ENCODE data around the gene ASTN2.

Gene ASTN2

DNA sequence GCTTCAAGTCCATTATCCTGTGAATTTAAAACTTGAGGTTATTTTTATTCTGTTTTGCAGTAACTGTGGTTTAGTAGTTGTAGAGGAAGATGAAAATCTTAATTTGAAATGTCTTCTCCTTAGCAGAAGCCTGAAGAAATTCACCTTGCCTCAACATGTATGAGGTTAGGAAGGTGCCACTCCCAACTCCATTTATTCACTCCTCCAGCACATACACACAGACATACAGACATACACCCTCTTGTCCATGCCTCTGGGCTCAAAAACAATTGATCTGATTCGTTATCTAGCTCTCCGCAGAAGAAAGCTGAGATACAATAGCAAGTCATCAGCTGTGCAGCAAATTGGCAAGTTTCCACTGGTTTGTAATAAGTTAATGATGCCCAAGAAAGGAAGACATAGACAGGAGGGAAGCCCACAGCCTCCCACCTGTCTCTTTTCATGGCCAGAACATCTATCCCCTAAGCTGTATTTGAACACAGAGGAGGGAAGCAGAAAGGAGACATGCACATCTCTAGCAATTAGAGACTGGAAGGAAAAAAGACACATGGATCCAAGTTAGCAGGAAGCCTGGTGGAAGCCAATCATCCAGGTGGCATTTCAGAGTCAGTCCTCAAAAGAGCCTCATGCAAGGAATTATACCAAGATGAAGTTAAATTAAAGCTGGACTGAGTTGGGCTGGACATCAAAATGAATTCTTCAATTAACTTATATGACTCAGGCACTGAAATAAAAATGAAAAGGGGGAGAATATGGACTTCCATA lies 257.9 kb downstream of the ASTN2 start:
- Histone ChIP-seq H3K36me3 (ENCODE audit: control insufficient read depth in 1 of 2, insufficient read depth in 2 of 2, low read length in 2 of 2) (no peaks in the 10 kb centered on the region), H3K9me3 (ENCODE audit: control insufficient read depth in 1 of 2, low read length in 2 of 2) (no peaks in the 10 kb centered on the region), H3K27ac (ENCODE audit: low read length) (no peak overlapping the region), H3K27me3 (ENCODE audit: low read depth, low read length) (no peaks in the 10 kb centered on the region), H3K4me3 (ENCODE audit: low read depth in 1 of 2, low read length in 2 of 2) (no peak overlapping the region), H3K4me1 (ENCODE audit: control insufficient read depth in 1 of 2, insufficient read depth in 2 of 2, low read length in 2 of 2) (no peaks in the 10 kb centered on the region)

DNA sequence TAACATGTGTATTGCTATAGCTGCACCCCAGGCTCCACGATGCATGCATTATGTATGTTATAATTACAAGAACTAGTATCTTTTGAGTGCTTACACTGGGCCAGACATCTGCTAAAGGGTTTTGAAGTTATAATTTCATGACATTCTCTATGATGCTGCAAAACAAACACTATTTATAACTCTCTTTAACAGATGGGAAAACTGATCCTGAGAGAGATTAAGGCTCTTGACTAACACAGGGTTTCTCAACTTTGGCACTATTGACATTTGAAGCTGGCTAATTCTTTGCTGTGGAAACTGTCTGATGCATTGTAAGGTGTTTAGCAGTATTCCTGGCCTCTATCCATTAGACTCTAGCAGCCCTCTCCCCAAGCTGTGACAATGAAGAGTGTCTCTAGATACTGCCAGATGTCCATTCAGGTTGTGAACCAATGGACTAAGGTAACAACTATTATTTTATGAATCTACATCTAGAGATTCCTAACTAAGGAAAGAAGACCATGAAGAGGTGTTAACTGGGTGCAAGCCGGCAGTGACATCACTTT lies 258.6 kb downstream of the ASTN2 start:
- H3K36me3 ChIP-seq (ENCODE audit: control insufficient read depth in 1 of 2, insufficient read depth in 2 of 2, low read length in 2 of 2) = no peaks in the 10 kb centered on the region
- H3K4me1 ChIP-seq (ENCODE audit: control insufficient read depth in 1 of 2, insufficient read depth in 2 of 2, low read length in 2 of 2) = no peaks in the 10 kb centered on the region
- no peaks in the 10 kb centered on the region for H3K27me3 ChIP-seq (ENCODE audit: low read depth, low read length)

DNA sequence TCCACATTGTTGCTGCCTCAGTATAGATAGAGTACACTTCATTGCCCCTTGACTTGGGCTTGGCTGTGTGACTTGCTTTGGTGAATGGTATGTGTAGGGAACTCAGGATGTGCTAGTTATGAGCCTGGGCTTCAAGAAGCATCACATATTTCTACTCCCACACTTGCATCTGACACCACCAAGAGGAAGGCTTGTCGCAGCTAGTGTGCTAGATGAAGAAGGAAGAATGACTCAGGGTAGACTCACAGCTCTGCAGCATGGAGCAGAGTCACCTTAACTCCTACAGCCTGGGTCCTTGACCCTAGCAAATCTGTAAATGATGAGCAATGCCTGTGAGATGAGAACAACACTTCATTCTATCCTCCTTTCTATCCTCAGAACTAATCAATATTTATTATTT lies 261.8 kb downstream of the ASTN2 start:
- Histone ChIP-seq H3K27ac (ENCODE audit: low read length) (no peak overlapping the region), H3K4me3 (ENCODE audit: low read depth in 1 of 2, low read length in 2 of 2) (no peak overlapping the region), H3K36me3 (ENCODE audit: control insufficient read depth in 1 of 2, insufficient read depth in 2 of 2, low read length in 2 of 2) (no peaks in the 10 kb centered on the region), H3K27me3 (ENCODE audit: low read depth, low read length) (no peaks in the 10 kb centered on the region), H3K9me3 (ENCODE audit: control insufficient read depth in 1 of 2, low read length in 2 of 2) (no peaks in the 10 kb centered on the region), H3K4me1 (ENCODE audit: control insufficient read depth in 1 of 2, insufficient read depth in 2 of 2, low read length in 2 of 2) (no peaks in the 10 kb centered on the region)

More for the DNA sequence above, 258.6 kb downstream of the ASTN2 start:
- no peak overlapping the region for H3K27ac ChIP-seq (ENCODE audit: low read length)
- no peak overlapping the region for H3K4me3 ChIP-seq (ENCODE audit: low read depth in 1 of 2, low read length in 2 of 2)
- no peaks in the 10 kb centered on the region for H3K9me3 ChIP-seq (ENCODE audit: control insufficient read depth in 1 of 2, low read length in 2 of 2)

DNA sequence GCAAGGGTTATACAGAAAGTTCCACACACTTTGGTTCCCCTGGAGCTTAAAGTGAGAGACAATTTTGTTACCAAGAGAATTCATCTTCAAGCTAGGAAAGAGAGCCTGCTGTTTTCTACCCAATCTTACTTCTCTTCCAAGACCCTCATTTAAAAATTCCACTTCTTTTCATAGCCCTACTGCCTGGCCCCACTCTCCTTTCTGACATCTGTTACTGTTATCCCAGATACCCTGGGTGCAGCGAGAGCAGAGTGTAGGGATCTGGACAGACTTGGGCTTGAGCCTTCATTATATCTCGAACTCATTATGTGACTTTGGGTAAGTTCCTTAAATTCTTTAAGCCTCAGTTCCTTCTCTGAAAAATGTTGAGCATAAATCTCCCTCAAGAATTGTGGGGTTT lies 263.1 kb downstream of the ASTN2 start:
- no peaks in the 10 kb centered on the region for H3K4me1 ChIP-seq (ENCODE audit: control insufficient read depth in 1 of 2, insufficient read depth in 2 of 2, low read length in 2 of 2)
- H3K27ac ChIP-seq (ENCODE audit: low read length) = no peak overlapping the region
- no peaks in the 10 kb centered on the region for H3K36me3 ChIP-seq (ENCODE audit: control insufficient read depth in 1 of 2, insufficient read depth in 2 of 2, low read length in 2 of 2)
- H3K9me3 ChIP-seq (ENCODE audit: control insufficient read depth in 1 of 2, low read length in 2 of 2) = no peaks in the 10 kb centered on the region
- H3K4me3 ChIP-seq (ENCODE audit: low read depth in 1 of 2, low read length in 2 of 2) = no peak overlapping the region
- H3K27me3 ChIP-seq (ENCODE audit: low read depth, low read length) = no peaks in the 10 kb centered on the region

DNA sequence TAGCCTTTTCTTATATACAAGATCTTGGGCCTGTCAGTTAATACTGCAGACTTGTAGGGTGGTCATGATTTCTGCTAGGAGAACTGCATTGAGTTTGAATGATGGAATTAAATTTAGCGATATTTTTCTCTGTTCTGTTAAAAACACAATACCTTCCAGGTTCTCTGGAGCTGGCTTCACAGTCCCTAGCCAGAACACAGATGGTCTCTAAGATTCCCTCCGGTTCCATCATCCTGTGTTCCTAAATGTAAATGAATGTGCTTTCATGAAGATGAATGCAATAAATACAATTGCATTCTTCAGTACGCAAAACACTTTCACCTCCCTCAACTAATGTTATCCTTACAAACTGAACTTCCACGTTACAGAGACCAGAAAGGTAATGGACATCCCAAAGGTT lies 264.9 kb downstream of the ASTN2 start:
- Histone ChIP-seq H3K36me3 (ENCODE audit: control insufficient read depth in 1 of 2, insufficient read depth in 2 of 2, low read length in 2 of 2) (no peaks in the 10 kb centered on the region), H3K27me3 (ENCODE audit: low read depth, low read length) (no peaks in the 10 kb centered on the region), H3K27ac (ENCODE audit: low read length) (no peak overlapping the region), H3K4me1 (ENCODE audit: control insufficient read depth in 1 of 2, insufficient read depth in 2 of 2, low read length in 2 of 2) (no peaks in the 10 kb centered on the region), H3K4me3 (ENCODE audit: low read depth in 1 of 2, low read length in 2 of 2) (no peak overlapping the region), H3K9me3 (ENCODE audit: control insufficient read depth in 1 of 2, low read length in 2 of 2) (no peaks in the 10 kb centered on the region)

DNA sequence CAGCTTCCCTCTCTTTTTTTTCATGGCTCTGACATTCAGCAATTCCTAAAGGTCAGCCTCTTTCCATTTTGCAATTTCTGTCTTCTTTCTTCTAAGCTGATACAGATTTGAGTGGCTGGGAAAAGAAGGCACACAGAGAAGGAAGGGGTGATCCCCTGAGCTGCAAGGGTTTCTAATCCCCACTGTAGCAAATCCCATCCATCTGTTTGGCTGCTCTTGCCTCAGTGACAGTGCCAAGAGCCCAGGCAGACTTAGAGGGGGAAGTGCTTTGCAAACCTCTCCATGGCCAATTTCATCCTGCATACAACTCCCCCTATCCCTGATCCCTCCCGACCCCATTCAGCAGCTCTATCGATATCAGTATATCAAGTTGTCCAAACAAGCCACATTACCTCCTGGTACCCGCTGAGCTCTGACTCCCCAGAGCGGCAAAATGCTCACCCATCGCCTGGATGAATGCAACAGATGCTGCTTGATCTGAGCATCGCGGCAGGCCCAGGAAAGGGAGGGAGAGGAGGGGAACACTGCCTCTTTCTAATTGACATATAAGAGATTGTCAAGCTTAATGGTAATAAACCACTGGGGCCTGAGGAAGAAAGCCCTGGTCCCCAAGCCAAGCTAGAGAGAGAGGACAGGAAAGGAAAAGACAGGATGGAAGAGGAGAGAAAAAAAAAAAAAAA lies 268.9 kb downstream of the ASTN2 start:
- no peaks in the 10 kb centered on the region for H3K9me3 ChIP-seq (ENCODE audit: control insufficient read depth in 1 of 2, low read length in 2 of 2)
- no peaks in the 10 kb centered on the region for H3K4me1 ChIP-seq (ENCODE audit: control insufficient read depth in 1 of 2, insufficient read depth in 2 of 2, low read length in 2 of 2)
- no peak overlapping the region for H3K27ac ChIP-seq (ENCODE audit: low read length)
- no peaks in the 10 kb centered on the region for H3K36me3 ChIP-seq (ENCODE audit: control insufficient read depth in 1 of 2, insufficient read depth in 2 of 2, low read length in 2 of 2)
- no peaks in the 10 kb centered on the region for H3K27me3 ChIP-seq (ENCODE audit: low read depth, low read length)
- H3K4me3 ChIP-seq (ENCODE audit: low read depth in 1 of 2, low read length in 2 of 2) = no peak overlapping the region

DNA sequence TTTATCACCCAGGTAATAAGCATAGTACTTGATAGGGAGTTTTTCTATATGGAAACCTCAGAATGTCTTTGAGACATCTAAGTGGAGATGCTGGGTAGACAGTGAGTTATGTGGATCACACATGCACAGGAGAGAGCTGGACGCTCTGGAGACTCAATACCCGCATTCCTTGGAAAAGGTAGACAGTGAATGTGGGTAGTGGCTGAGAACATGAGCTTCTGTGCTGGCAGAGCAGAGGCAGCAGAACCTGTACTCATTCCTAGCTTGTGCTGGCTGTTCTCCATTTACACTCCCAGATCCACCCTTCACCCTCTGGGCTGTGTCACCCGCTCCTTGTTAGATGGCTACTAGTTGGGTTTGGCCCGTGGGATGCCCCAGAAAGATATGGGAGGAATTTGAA lies 269.8 kb downstream of the ASTN2 start:
- Histone ChIP-seq H3K4me3 (ENCODE audit: low read depth in 1 of 2, low read length in 2 of 2) (no peak overlapping the region), H3K9me3 (ENCODE audit: control insufficient read depth in 1 of 2, low read length in 2 of 2) (no peaks in the 10 kb centered on the region), H3K27ac (ENCODE audit: low read length) (no peak overlapping the region), H3K4me1 (ENCODE audit: control insufficient read depth in 1 of 2, insufficient read depth in 2 of 2, low read length in 2 of 2) (no peaks in the 10 kb centered on the region), H3K36me3 (ENCODE audit: control insufficient read depth in 1 of 2, insufficient read depth in 2 of 2, low read length in 2 of 2) (no peaks in the 10 kb centered on the region), H3K27me3 (ENCODE audit: low read depth, low read length) (no peaks in the 10 kb centered on the region)

DNA sequence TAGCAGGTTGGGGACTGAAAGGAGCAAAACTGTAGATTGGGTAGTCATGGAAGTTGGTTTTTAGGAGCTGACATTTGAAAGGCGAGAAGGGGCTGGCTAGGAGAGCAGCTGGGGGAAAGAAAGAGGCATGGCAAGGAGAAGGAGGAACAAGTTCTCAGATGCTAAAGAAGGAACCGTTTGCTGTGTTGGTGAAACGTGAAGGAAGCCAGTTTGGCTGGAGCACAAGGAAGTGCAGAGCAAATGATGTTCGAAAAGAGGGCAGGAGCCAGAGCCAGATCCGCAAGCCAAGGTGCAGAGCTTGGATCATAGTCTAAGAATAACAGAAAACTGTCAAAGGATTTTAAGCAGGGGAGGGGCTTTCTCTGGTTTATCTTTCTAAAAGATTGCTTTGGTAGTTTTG lies 276.6 kb downstream of the ASTN2 start:
- Histone ChIP-seq H3K36me3 (ENCODE audit: control insufficient read depth in 1 of 2, insufficient read depth in 2 of 2, low read length in 2 of 2) (no peaks in the 10 kb centered on the region), H3K9me3 (ENCODE audit: control insufficient read depth in 1 of 2, low read length in 2 of 2) (no peaks in the 10 kb centered on the region), H3K4me3 (ENCODE audit: low read depth in 1 of 2, low read length in 2 of 2) (no peak overlapping the region), H3K4me1 (ENCODE audit: control insufficient read depth in 1 of 2, insufficient read depth in 2 of 2, low read length in 2 of 2) (no peaks in the 10 kb centered on the region), H3K27ac (ENCODE audit: low read length) (no peak overlapping the region), H3K27me3 (ENCODE audit: low read depth, low read length) (no peaks in the 10 kb centered on the region)

DNA sequence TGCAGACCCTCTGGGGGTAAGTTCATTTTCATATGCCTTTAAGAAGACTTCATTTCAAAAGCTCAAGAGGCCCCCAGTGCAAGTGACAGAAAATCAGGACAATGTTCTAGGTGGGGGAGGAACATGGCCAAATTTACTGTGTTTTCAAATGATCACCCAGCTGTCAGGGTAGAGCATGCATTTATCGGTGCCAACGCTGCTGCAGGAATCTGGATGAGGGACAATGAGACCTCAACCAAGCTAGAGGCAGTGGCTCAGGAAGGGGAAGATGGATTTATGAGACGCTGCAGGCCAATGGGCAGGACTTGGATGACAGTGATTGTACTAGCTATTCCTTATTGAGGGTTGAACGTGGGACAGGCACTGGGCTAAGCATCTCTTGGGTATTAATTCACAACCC lies 278.4 kb downstream of the ASTN2 start:
- H3K4me3 ChIP-seq (ENCODE audit: low read depth in 1 of 2, low read length in 2 of 2) = no peak overlapping the region
- H3K9me3 ChIP-seq (ENCODE audit: control insufficient read depth in 1 of 2, low read length in 2 of 2) = no peaks in the 10 kb centered on the region
- no peaks in the 10 kb centered on the region for H3K4me1 ChIP-seq (ENCODE audit: control insufficient read depth in 1 of 2, insufficient read depth in 2 of 2, low read length in 2 of 2)
- no peaks in the 10 kb centered on the region for H3K36me3 ChIP-seq (ENCODE audit: control insufficient read depth in 1 of 2, insufficient read depth in 2 of 2, low read length in 2 of 2)
- H3K27me3 ChIP-seq (ENCODE audit: low read depth, low read length) = no peaks in the 10 kb centered on the region
- H3K27ac ChIP-seq (ENCODE audit: low read length) = no peak overlapping the region

DNA sequence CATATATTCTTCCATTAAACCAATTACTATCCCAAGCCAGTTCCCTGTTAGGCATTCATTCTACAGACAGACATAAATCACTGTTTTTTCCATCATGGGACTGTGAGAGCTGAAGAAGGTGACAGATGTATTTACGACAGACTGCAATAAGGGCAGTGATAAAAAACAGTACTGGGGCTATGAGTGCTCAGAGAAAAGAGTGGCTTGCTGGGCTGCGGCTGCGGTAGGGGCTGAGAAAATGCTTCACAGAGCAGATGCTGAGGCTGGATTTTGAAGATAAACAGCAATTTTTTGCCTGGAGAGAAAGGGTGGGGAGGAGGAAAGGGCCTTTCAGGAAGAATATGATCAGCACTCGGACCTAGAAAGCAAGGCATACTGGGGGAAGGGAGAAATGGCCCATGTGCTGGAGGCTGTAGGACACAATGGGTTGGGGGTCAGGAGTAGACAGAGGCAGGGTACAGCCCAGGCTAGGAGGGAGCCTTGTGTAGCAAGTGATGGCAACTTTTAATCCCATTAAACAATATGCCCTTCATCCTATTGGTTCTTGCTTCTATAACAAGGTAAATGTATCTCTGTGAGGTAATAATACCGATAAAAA lies 279.3 kb downstream of the ASTN2 start:
- no peaks in the 10 kb centered on the region for H3K36me3 ChIP-seq (ENCODE audit: control insufficient read depth in 1 of 2, insufficient read depth in 2 of 2, low read length in 2 of 2)
- H3K4me3 ChIP-seq (ENCODE audit: low read depth in 1 of 2, low read length in 2 of 2) = no peak overlapping the region
- no peaks in the 10 kb centered on the region for H3K27me3 ChIP-seq (ENCODE audit: low read depth, low read length)
- no peaks in the 10 kb centered on the region for H3K4me1 ChIP-seq (ENCODE audit: control insufficient read depth in 1 of 2, insufficient read depth in 2 of 2, low read length in 2 of 2)
- no peaks in the 10 kb centered on the region for H3K9me3 ChIP-seq (ENCODE audit: control insufficient read depth in 1 of 2, low read length in 2 of 2)
- no peak overlapping the region for H3K27ac ChIP-seq (ENCODE audit: low read length)

DNA sequence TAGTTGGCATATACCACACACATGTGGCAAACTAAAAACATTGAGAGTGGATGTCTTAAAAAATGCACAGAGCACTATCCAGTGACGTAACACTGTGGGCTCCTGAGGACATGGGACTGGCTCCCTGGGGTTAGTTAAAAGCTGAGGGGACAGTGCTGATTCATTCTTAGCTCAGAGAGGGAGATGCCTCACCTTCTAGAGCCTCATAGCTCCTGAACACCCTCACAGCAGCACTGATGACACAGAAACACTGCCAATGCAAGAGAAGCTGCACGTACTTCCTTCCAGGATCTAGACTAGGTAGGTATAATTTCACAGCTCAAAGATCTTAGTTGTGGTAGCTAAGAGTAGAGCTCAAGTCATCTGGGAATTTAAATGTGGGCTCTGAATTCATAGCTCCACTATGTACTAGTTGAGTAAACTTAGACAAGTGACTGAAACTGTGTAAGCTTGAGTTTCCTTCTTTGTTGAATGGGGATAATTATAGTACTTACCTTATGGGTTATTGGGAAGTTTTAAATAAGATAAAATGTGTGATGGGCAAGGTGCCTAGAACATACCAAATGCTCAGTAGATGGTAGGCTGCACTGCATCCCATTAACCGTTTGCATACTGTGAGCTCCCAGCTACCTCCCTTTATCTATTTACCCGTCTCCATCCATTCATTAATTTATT lies 279.9 kb downstream of the ASTN2 start:
- Histone ChIP-seq H3K9me3 (ENCODE audit: control insufficient read depth in 1 of 2, low read length in 2 of 2) (no peaks in the 10 kb centered on the region), H3K4me3 (ENCODE audit: low read depth in 1 of 2, low read length in 2 of 2) (no peak overlapping the region), H3K4me1 (ENCODE audit: control insufficient read depth in 1 of 2, insufficient read depth in 2 of 2, low read length in 2 of 2) (no peaks in the 10 kb centered on the region), H3K27ac (ENCODE audit: low read length) (no peak overlapping the region), H3K27me3 (ENCODE audit: low read depth, low read length) (no peaks in the 10 kb centered on the region), H3K36me3 (ENCODE audit: control insufficient read depth in 1 of 2, insufficient read depth in 2 of 2, low read length in 2 of 2) (no peaks in the 10 kb centered on the region)
